ENCODE measurements around the gene PHLPP1. TPM values are rescaled to one million over a fixed set of nuclear protein-coding genes. Genes with fewer than 3 reads are reported as not detected.
A peak's percentile ranks its signal among the peaks of the same experiment; 100 is the strongest.

Gene PHLPP1
- total RNA-seq, 1 donor from 2014 or later, result 21.2 TPM

- Mint-ChIP-seq H3K4me1 (peaks cover 10% of the 10 kb centered on the region), H3K9me3 (peaks cover 3% of the 10 kb centered on the region), H3K27ac (no peak overlapping the region), H3K36me3 (peaks cover 3% of the 10 kb centered on the region), H3K27me3 (ENCODE audit: low read depth) (no peaks in the 10 kb centered on the region), H3K4me3 (no peak overlapping the region)
- DNase-seq (ENCODE audit: low spot score in 2 of 2, unreplicated experiment in 2 of 2), result no peak
- no peak for TF ChIP-seq CTCF (IDR thresholded peaks at IDR 0.05; ENCODE audit: unreplicated experiment)
Observed at GRCh38 chr18:62777814-62778213, 62.5 kb downstream of the PHLPP1 start.

GRCh38 chr18:62778976-62779869 lies 63.9 kb downstream of the PHLPP1 start:
- Mint-ChIP-seq H3K4me3 (no peak overlapping the region), H3K9me3 (peaks cover 3% of the 10 kb centered on the region), H3K36me3 (no peaks in the 10 kb centered on the region), H3K27me3 (ENCODE audit: low read depth) (no peaks in the 10 kb centered on the region), H3K27ac (no peak overlapping the region), H3K4me1 (peaks cover 13% of the 10 kb centered on the region)
- no peak for TF ChIP-seq CTCF (IDR thresholded peaks at IDR 0.05; ENCODE audit: unreplicated experiment)
- no peak for DNase-seq (ENCODE audit: low spot score in 2 of 2, unreplicated experiment in 2 of 2)

GRCh38 chr18:62781262-62781661 lies 65.9 kb downstream of the PHLPP1 start:
- Mint-ChIP-seq H3K36me3 (no peaks in the 10 kb centered on the region), H3K27ac (peak overlapping the region; percentile 40), H3K4me3 (no peak overlapping the region), H3K4me1 (peaks cover 31% of the 10 kb centered on the region), H3K27me3 (ENCODE audit: low read depth) (no peaks in the 10 kb centered on the region), H3K9me3 (peaks cover 3% of the 10 kb centered on the region)
- DNase-seq (ENCODE audit: low spot score in 2 of 2, unreplicated experiment in 2 of 2), result no peak
- TF ChIP-seq CTCF (IDR thresholded peaks at IDR 0.05; ENCODE audit: unreplicated experiment), result no peak

- Mint-ChIP-seq H3K4me3 (no peak overlapping the region), H3K4me1 (peaks cover 34% of the 10 kb centered on the region), H3K9me3 (peaks cover 3% of the 10 kb centered on the region), H3K36me3 (no peaks in the 10 kb centered on the region), H3K27me3 (ENCODE audit: low read depth) (no peaks in the 10 kb centered on the region), H3K27ac (no peak overlapping the region)
- DNase-seq (ENCODE audit: low spot score in 2 of 2, unreplicated experiment in 2 of 2), result no peak
- no peak for TF ChIP-seq CTCF (IDR thresholded peaks at IDR 0.05; ENCODE audit: unreplicated experiment)
Observed at GRCh38 chr18:62781893-62782292, 66.6 kb downstream of the PHLPP1 start.

GRCh38 chr18:62784338-62784965 lies 69.1 kb downstream of the PHLPP1 start:
- Mint-ChIP-seq H3K27me3 (ENCODE audit: low read depth) (no peaks in the 10 kb centered on the region), H3K9me3 (no peaks in the 10 kb centered on the region), H3K4me1 (peaks cover 59% of the 10 kb centered on the region), H3K36me3 (no peaks in the 10 kb centered on the region), H3K27ac (peak overlapping the region; percentile 81), H3K4me3 (no peak overlapping the region)
- no peak for DNase-seq (ENCODE audit: low spot score in 2 of 2, unreplicated experiment in 2 of 2)
- no peak for TF ChIP-seq CTCF (IDR thresholded peaks at IDR 0.05; ENCODE audit: unreplicated experiment)

All from mesothelial cell of epicardium (in vitro differentiated cells).